Smooth muscle cell (in vitro differentiated cells): Measurements from ENCODE around the gene CFAP299. TPM values are rescaled to one million over a fixed set of nuclear protein-coding genes. Genes with fewer than 3 reads are reported as not detected.
"Not testable (repeated sequence)": the region's sequence is repeated elsewhere in the genome, so short reads cannot be mapped to it uniquely, and the experiment has no call there.

Experiments
- DNase-seq: peaks from one replicate; lab custom pipeline; 2025; ENCODE audit not compliant: unreplicated experiment; lab: John Stamatoyannopoulos, UW
- H2AFZ ChIP-seq: fragments of 200-600 bp; sonication (generic); 2 replicates; pipeline ENCODE4 v1.6.0; 2016; ENCODE audit warnings: antibody characterized with exemption, low read depth, mild to moderate bottlenecking
- H3F3A ChIP-seq: fragments of 200-600 bp; sonication (generic); 2 replicates; pipeline ENCODE4 v1.6.0; 2017; ENCODE audit warnings: antibody characterized with exemption, low read depth
- H3K27ac ChIP-seq: fragments of 200-600 bp; sonication (generic); 2 replicates; pipeline ENCODE4 v1.5.1; 2016; ENCODE audit warnings: low read depth, mild to moderate bottlenecking
- H3K27me3 ChIP-seq: fragments of 200-600 bp; sonication (generic); 2 replicates; pipeline ENCODE4 v1.6.1; 2016; ENCODE audit warnings: low read depth, mild to moderate bottlenecking
- H3K36me3 ChIP-seq: fragments of 200-600 bp; sonication (generic); 2 replicates; pipeline ENCODE4 v1.5.1; 2016; ENCODE audit warnings: low read depth
- H3K4me1 ChIP-seq: fragments of 200-600 bp; sonication (generic); 2 replicates; pipeline ENCODE4 v1.5.1; 2016; ENCODE audit warnings: low read depth
- H3K4me2 ChIP-seq: fragments of 200-600 bp; sonication (generic); 2 replicates; pipeline ENCODE4 v1.6.0; 2016; ENCODE audit warnings: mild to moderate bottlenecking
- H3K4me3 ChIP-seq: fragments of 200-600 bp; sonication (generic); 2 replicates; pipeline ENCODE4 v1.5.1; 2016; ENCODE audit warnings: mild to moderate bottlenecking
- H3K79me2 ChIP-seq: fragments of 200-600 bp; sonication (generic); 2 replicates; pipeline ENCODE4 v1.6.0; 2016; ENCODE audit warnings: low read depth, mild to moderate bottlenecking
- H3K9ac ChIP-seq: fragments of 200-600 bp; sonication (generic); 2 replicates; pipeline ENCODE4 v1.6.0; 2016; ENCODE audit warnings: low read depth
- H3K9me3 ChIP-seq: fragments of 200-600 bp; sonication (generic); replicated peaks from 2 replicates; pipeline ENCODE4 v1.5.1; 2016; ENCODE audit warnings: low read depth
- H4K20me1 ChIP-seq: fragments of 200-600 bp; sonication (generic); 2 replicates; pipeline ENCODE4 v1.6.0; 2016; ENCODE audit warnings: low read depth
- WGBS: methylation state at CpG from one replicate; pipeline ENCODE4 v1.1.7; 2016; ENCODE audit warnings: low lambda C conversion rate; 5-methylcytosine and 5-hydroxymethylcytosine counted together
- polyA plus RNA-seq: library from polyadenylated mRNA; unstranded; fragments of >200 nt; fragmentation: Nextera tagmentation; extraction: Ambion mirVana; gene quantifications from 2 replicates; pipeline ENCODE4 v1.2.1, GENCODE V29; 2016
- total RNA-seq: library from RNA; depleted of rRNA; stranded (reverse); fragments of >200 nt; gene quantifications from 2 replicates; pipeline ENCODE4 v1.2.3, GENCODE V29; 2014
- TF ChIP-seq, protein P1 (sequence below): fragments of 200-600 bp; sonication (generic); IDR thresholded peaks from 2 replicates; pipeline ENCODE4 v1.5.1; 2017; ENCODE audit warnings: borderline replicate concordance, mild to moderate bottlenecking, antibody characterized with exemption; ENCODE audit not compliant: insufficient read depth, poor library complexity, severe bottlenecking

The CFAP299 gene
- total and polyA plus RNA-seq, 2 experiments from 2014 or later = not detected

DNA sequence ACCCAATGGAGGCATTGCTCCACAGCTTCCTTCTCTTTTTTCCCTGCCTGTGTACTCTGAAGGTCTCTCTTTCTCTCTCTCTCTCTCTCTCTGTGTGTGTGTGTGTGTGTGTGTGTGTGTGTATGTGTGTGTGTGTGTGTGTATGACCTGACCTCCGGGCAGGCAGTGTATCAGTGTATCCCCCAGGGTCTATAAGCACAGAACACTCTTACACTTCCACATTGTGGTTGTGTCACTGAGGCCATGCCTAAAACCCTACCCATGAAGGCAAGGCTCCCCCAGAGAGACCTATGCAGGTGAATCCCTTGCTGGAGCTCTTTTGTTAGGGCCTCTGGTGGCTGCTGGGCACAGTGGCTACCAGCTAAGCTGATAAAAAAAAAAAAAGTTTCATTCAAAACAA lies 394.6 kb downstream of the CFAP299 start:
- TF ChIP-seq, protein P1, sequence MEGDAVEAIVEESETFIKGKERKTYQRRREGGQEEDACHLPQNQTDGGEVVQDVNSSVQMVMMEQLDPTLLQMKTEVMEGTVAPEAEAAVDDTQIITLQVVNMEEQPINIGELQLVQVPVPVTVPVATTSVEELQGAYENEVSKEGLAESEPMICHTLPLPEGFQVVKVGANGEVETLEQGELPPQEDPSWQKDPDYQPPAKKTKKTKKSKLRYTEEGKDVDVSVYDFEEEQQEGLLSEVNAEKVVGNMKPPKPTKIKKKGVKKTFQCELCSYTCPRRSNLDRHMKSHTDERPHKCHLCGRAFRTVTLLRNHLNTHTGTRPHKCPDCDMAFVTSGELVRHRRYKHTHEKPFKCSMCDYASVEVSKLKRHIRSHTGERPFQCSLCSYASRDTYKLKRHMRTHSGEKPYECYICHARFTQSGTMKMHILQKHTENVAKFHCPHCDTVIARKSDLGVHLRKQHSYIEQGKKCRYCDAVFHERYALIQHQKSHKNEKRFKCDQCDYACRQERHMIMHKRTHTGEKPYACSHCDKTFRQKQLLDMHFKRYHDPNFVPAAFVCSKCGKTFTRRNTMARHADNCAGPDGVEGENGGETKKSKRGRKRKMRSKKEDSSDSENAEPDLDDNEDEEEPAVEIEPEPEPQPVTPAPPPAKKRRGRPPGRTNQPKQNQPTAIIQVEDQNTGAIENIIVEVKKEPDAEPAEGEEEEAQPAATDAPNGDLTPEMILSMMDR = no peak
- H3K36me3 ChIP-seq = no peaks in the 10 kb centered on the region

GRCh38 chr4:80731436-80731835 lies 395.9 kb downstream of the CFAP299 start:
- H3K27me3 ChIP-seq = no peaks in the 10 kb centered on the region
- no peak overlapping the region for H3K4me3 ChIP-seq
- no peaks in the 10 kb centered on the region for H4K20me1 ChIP-seq
- no peak overlapping the region for H3K27ac ChIP-seq
- DNase-seq = no peak
- H3K9ac ChIP-seq = no peak overlapping the region
- no peaks in the 10 kb centered on the region for H3K4me1 ChIP-seq
- TF ChIP-seq, protein P1 = no peak
- 45% methylated on average over 1 of the region's 1 CpG for WGBS
- no peaks in the 10 kb centered on the region for H3K79me2 ChIP-seq
- H3F3A ChIP-seq = no peaks in the 10 kb centered on the region
- no peaks in the 10 kb centered on the region for H3K36me3 ChIP-seq
- H2AFZ ChIP-seq = no peak overlapping the region
- H3K9me3 ChIP-seq = no peaks in the 10 kb centered on the region
- no peak overlapping the region for H3K4me2 ChIP-seq

More for the DNA sequence above, 394.6 kb downstream of the CFAP299 start:
- H3K4me3 ChIP-seq = no peak overlapping the region
- no peaks in the 10 kb centered on the region for H3K27me3 ChIP-seq
- H3F3A ChIP-seq = no peaks in the 10 kb centered on the region
- H4K20me1 ChIP-seq = no peaks in the 10 kb centered on the region
- H2AFZ ChIP-seq = no peak overlapping the region
- 71% methylated on average over 1 of the region's 1 CpG for WGBS
- no peaks in the 10 kb centered on the region for H3K79me2 ChIP-seq
- H3K27ac ChIP-seq = no peak overlapping the region
- no peak overlapping the region for H3K4me2 ChIP-seq
- no peak for DNase-seq
- no peak overlapping the region for H3K9ac ChIP-seq
- H3K4me1 ChIP-seq = no peaks in the 10 kb centered on the region
- H3K9me3 ChIP-seq = no peaks in the 10 kb centered on the region

DNA sequence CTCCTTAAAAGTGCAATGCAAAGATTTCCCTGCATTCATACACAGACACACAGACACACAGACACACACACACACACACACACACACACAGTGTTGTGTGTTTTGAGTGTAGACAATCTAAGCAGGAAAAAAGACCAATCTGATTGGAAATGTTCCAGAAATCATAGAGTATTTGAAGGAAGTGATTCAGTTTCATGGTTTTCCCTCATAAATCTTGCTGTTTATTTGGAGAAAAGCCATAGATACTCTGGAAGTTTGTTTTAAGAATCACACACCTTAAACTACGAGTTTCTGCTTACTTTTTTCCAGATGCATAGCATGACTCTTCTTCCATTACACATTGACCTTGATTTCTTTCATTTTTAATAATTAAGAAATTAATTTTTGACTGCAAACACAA lies 396.5 kb downstream of the CFAP299 start:
- 62% methylated on average over 1 of the region's 1 CpG for WGBS
- Histone ChIP-seq H3K79me2 (no peaks in the 10 kb centered on the region), H4K20me1 (no peaks in the 10 kb centered on the region), H3K4me1 (no peaks in the 10 kb centered on the region), H3K27ac (no peak overlapping the region), H3K27me3 (no peaks in the 10 kb centered on the region), H3F3A (no peaks in the 10 kb centered on the region), H3K9ac (no peak overlapping the region), H2AFZ (no peak overlapping the region), H3K4me3 (no peak overlapping the region), H3K4me2 (no peak overlapping the region), H3K36me3 (no peaks in the 10 kb centered on the region), H3K9me3 (no peaks in the 10 kb centered on the region)
- no peak for DNase-seq
- TF ChIP-seq, protein P1 = no peak

GRCh38 chr4:80740375-80740774 lies 404.8 kb downstream of the CFAP299 start:
- no peak overlapping the region for H2AFZ ChIP-seq
- H3K27me3 ChIP-seq = no peaks in the 10 kb centered on the region
- 69% methylated on average over 2 of the region's 2 CpGs for WGBS
- no peaks in the 10 kb centered on the region for H3K79me2 ChIP-seq
- no peak overlapping the region for H3K4me2 ChIP-seq
- DNase-seq = no peak
- TF ChIP-seq, protein P1 = no peak
- H3K4me3 ChIP-seq = no peak overlapping the region
- H4K20me1 ChIP-seq = no peaks in the 10 kb centered on the region
- H3K27ac ChIP-seq = no peak overlapping the region
- H3F3A ChIP-seq = no peaks in the 10 kb centered on the region
- H3K4me1 ChIP-seq = no peaks in the 10 kb centered on the region
- H3K9ac ChIP-seq = no peak overlapping the region
- no peaks in the 10 kb centered on the region for H3K36me3 ChIP-seq
- no peaks in the 10 kb centered on the region for H3K9me3 ChIP-seq

DNA sequence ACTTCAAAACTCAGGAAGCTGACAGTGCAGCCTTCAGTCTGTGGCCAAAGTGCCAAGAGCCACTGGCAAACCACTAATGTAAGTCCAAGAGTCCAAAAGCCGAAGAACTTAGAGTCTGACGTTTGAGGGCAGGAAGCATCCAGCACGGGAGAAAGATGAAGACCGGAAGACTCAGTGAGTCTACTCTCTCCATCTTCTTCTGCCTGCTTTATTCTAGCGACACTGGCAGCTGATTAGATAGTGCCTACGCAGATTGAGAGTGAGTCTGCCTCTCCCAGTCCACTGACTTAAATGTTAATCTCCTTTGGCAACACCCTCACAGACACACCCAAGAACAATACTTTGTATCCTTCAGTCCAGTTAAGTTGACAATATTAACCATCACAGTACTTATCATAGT lies 414.0 kb downstream of the CFAP299 start:
- not testable (repeated sequence) for H3K36me3 ChIP-seq, H3K27ac ChIP-seq, H3K9me3 ChIP-seq, H2AFZ ChIP-seq, H3K4me3 ChIP-seq, H3K79me2 ChIP-seq, H3K4me2 ChIP-seq, DNase-seq, H3F3A ChIP-seq, H3K4me1 ChIP-seq, H3K9ac ChIP-seq, H4K20me1 ChIP-seq, H3K27me3 ChIP-seq
- 81% methylated on average over 6 of the region's 6 CpGs for WGBS
